ENCODE data around the gene STX19.

DNA sequence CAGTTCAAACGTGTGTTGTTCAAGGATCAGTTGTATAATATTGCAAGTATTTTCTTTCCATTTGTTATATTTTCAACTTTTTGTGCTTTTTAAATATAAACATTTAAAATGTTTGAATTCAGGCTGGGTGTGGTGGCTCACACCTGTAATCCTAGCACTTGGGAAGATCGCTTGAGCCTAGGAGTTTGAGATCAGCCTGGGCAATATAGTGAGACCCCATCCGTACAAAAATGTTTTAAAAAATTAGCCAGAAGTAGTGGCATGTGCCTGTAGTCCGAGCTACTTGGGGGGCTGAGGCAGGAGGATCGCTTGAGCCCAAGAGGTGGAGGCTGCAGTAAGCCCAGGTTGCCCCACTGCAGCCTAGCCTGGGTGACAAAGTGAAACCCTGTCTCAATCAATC, 43.8 kb downstream of the STX19 start:
- TF ChIP-seq, protein P1, sequence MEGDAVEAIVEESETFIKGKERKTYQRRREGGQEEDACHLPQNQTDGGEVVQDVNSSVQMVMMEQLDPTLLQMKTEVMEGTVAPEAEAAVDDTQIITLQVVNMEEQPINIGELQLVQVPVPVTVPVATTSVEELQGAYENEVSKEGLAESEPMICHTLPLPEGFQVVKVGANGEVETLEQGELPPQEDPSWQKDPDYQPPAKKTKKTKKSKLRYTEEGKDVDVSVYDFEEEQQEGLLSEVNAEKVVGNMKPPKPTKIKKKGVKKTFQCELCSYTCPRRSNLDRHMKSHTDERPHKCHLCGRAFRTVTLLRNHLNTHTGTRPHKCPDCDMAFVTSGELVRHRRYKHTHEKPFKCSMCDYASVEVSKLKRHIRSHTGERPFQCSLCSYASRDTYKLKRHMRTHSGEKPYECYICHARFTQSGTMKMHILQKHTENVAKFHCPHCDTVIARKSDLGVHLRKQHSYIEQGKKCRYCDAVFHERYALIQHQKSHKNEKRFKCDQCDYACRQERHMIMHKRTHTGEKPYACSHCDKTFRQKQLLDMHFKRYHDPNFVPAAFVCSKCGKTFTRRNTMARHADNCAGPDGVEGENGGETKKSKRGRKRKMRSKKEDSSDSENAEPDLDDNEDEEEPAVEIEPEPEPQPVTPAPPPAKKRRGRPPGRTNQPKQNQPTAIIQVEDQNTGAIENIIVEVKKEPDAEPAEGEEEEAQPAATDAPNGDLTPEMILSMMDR (conservative IDR thresholded peaks at IDR 0.05; ENCODE audit: low read depth, low read length), result no peak
- TF ChIP-seq EZH2 (IDR thresholded peaks at IDR 0.05; ENCODE audit: low read length, unreplicated experiment), result no peak
